ENCODE measurements around the gene LTF. TPM values are rescaled to one million over a fixed set of nuclear protein-coding genes. Genes with fewer than 3 reads are reported as not detected.
A peak's percentile ranks its signal among the peaks of the same experiment; 100 is the strongest.
"Not testable (repeated sequence)": the region's sequence is repeated elsewhere in the genome, so short reads cannot be mapped to it uniquely, and the experiment has no call there.

LTF gene
- polyA plus RNA-seq, 10 donors, result 1.2 to 3.9 (median 1.9) TPM

GRCh38 chr3:46442576-46443530, 21.9 kb downstream of the LTF start:
- peak in 2 of 3 donors; percentile 16 to 43 for DNase-seq

- no peak for DNase-seq
Measured at GRCh38 chr3:46440531-46441294, 24.0 kb downstream of the LTF start.

- no peak for DNase-seq
Measured at GRCh38 chr3:46438831-46439230, 25.9 kb downstream of the LTF start.

- DNase-seq, result no peak
Measured at GRCh38 chr3:46435081-46435726, 29.5 kb downstream of the LTF start.

- DNase-seq, result no peak
Measured at GRCh38 chr3:46433841-46434240, 30.9 kb downstream of the LTF start.

- DNase-seq, result not testable (repeated sequence)
Measured at GRCh38 chr3:46433118-46433517, 31.6 kb downstream of the LTF start.

- DNase-seq, result not testable (repeated sequence)
Measured at GRCh38 chr3:46431905-46432304, 32.8 kb downstream of the LTF start.

- not testable (repeated sequence) for DNase-seq
Measured at GRCh38 chr3:46430879-46431278, 33.8 kb downstream of the LTF start.

GRCh38 chr3:46429671-46430070, 35.0 kb downstream of the LTF start:
- no peak for DNase-seq

GRCh38 chr3:46429250-46429649, 35.5 kb downstream of the LTF start:
- DNase-seq, result no peak

- no peak for DNase-seq
Measured at GRCh38 chr3:46427916-46428833, 36.5 kb downstream of the LTF start.

- DNase-seq, result not testable (repeated sequence)
Measured at GRCh38 chr3:46427404-46427803, 37.3 kb downstream of the LTF start.

- not testable (repeated sequence) for DNase-seq
Measured at GRCh38 chr3:46426476-46426875, 38.2 kb downstream of the LTF start.

GRCh38 chr3:46423588-46423987, 41.1 kb downstream of the LTF start:
- no peak for DNase-seq

- no peak for DNase-seq
Measured at GRCh38 chr3:46422617-46423016, 42.1 kb downstream of the LTF start.

GRCh38 chr3:46420931-46421330, 43.8 kb downstream of the LTF start:
- no peak for DNase-seq

- no peak for DNase-seq
Measured at GRCh38 chr3:46419816-46420215, 44.9 kb downstream of the LTF start.

- no peak for DNase-seq
Measured at GRCh38 chr3:46417841-46418611, 46.7 kb downstream of the LTF start.

GRCh38 chr3:46416811-46417510, 47.7 kb downstream of the LTF start:
- DNase-seq, result no peak
